Measurements from ENCODE around the gene GALNT9. TPM values are rescaled to one million over a fixed set of nuclear protein-coding genes. Genes with fewer than 3 reads are reported as not detected.

GALNT9 gene
- total RNA-seq, 1 experiment from 2014 or later, result 3.3 TPM

- DNase-seq, result no peak
- H3K27me3 ChIP-seq, result peaks cover 26% of the 10 kb centered on the region
- H3K36me3 ChIP-seq, result no peaks in the 10 kb centered on the region
- H3K4me3 ChIP-seq, result no peak overlapping the region
- peaks cover 18% of the 10 kb centered on the region for H3K9me3 ChIP-seq
Observed at GRCh38 chr12:132338781-132339180, 9.4 kb upstream of the GALNT9 start.

GRCh38 chr12:132338311-132338710 lies 8.9 kb upstream of the GALNT9 start:
- Histone ChIP-seq H3K4me3 (no peak overlapping the region), H3K9me3 (peaks cover 18% of the 10 kb centered on the region), H3K36me3 (no peaks in the 10 kb centered on the region), H3K27me3 (peaks cover 26% of the 10 kb centered on the region)
- no peak for DNase-seq

- peaks cover 18% of the 10 kb centered on the region for H3K9me3 ChIP-seq
- no peaks in the 10 kb centered on the region for H3K36me3 ChIP-seq
- H3K4me3 ChIP-seq, result no peak overlapping the region
- no peak for DNase-seq
- peaks cover 23% of the 10 kb centered on the region for H3K27me3 ChIP-seq
Observed at GRCh38 chr12:132337557-132337956, 8.2 kb upstream of the GALNT9 start.

- Histone ChIP-seq H3K9me3 (peaks cover 18% of the 10 kb centered on the region), H3K36me3 (no peaks in the 10 kb centered on the region), H3K27me3 (peaks cover 31% of the 10 kb centered on the region), H3K4me3 (no peak overlapping the region)
- DNase-seq, result peak; percentile 71
Observed at GRCh38 chr12:132336451-132337413, 7.3 kb upstream of the GALNT9 start.

GRCh38 chr12:132335179-132335756 lies 5.9 kb upstream of the GALNT9 start:
- Histone ChIP-seq H3K9me3 (peaks cover 18% of the 10 kb centered on the region), H3K27me3 (peaks cover 45% of the 10 kb centered on the region), H3K4me3 (no peak overlapping the region), H3K36me3 (no peaks in the 10 kb centered on the region)
- DNase-seq, result no peak

- Histone ChIP-seq H3K4me3 (no peak overlapping the region), H3K27me3 (peaks cover 53% of the 10 kb centered on the region), H3K9me3 (peaks cover 18% of the 10 kb centered on the region), H3K36me3 (no peaks in the 10 kb centered on the region)
- DNase-seq, result no peak
Observed at GRCh38 chr12:132333766-132334165, 4.4 kb upstream of the GALNT9 start.

GRCh38 chr12:132333273-132333672 lies 3.9 kb upstream of the GALNT9 start:
- DNase-seq, result no peak
- Histone ChIP-seq H3K9me3 (peaks cover 18% of the 10 kb centered on the region), H3K4me3 (no peak overlapping the region), H3K27me3 (peaks cover 52% of the 10 kb centered on the region), H3K36me3 (no peaks in the 10 kb centered on the region)

GRCh38 chr12:132330549-132330881 lies 1.1 kb upstream of the GALNT9 start:
- DNase-seq, result no peak
- Histone ChIP-seq H3K4me3 (no peak overlapping the region), H3K27me3 (peaks cover 48% of the 10 kb centered on the region), H3K36me3 (no peaks in the 10 kb centered on the region), H3K9me3 (peaks cover 4% of the 10 kb centered on the region)

GRCh38 chr12:132329720-132330548 lies 545 bp upstream of the GALNT9 start:
- H3K9me3 ChIP-seq, result peaks cover 4% of the 10 kb centered on the region
- peaks cover 48% of the 10 kb centered on the region for H3K27me3 ChIP-seq
- DNase-seq, result no peak
- H3K4me3 ChIP-seq, result no peak overlapping the region
- H3K36me3 ChIP-seq, result no peaks in the 10 kb centered on the region

- peaks cover 35% of the 10 kb centered on the region for H3K27me3 ChIP-seq
- no peak for DNase-seq
- peaks cover 4% of the 10 kb centered on the region for H3K9me3 ChIP-seq
- peak overlapping the region; percentile 31 for H3K4me3 ChIP-seq
- no peaks in the 10 kb centered on the region for H3K36me3 ChIP-seq
Observed at GRCh38 chr12:132328282-132329029, 933 bp downstream of the GALNT9 start.

GRCh38 chr12:132327336-132328171 lies 1.8 kb downstream of the GALNT9 start:
- no peaks in the 10 kb centered on the region for H3K36me3 ChIP-seq
- H3K4me3 ChIP-seq, result peak overlapping the region; percentile 31
- peaks cover 4% of the 10 kb centered on the region for H3K9me3 ChIP-seq
- peak; percentile 97 for DNase-seq
- peaks cover 31% of the 10 kb centered on the region for H3K27me3 ChIP-seq

GRCh38 chr12:132326646-132327045 lies 2.7 kb downstream of the GALNT9 start:
- no peak for DNase-seq
- Histone ChIP-seq H3K4me3 (no peak overlapping the region), H3K9me3 (peaks cover 4% of the 10 kb centered on the region), H3K27me3 (peaks cover 22% of the 10 kb centered on the region), H3K36me3 (no peaks in the 10 kb centered on the region)

GRCh38 chr12:132325733-132326130 lies 3.7 kb downstream of the GALNT9 start:
- DNase-seq, result no peak
- H3K4me3 ChIP-seq, result no peak overlapping the region
- no peaks in the 10 kb centered on the region for H3K36me3 ChIP-seq
- peaks cover 4% of the 10 kb centered on the region for H3K9me3 ChIP-seq
- peaks cover 13% of the 10 kb centered on the region for H3K27me3 ChIP-seq

GRCh38 chr12:132324841-132325732 lies 4.3 kb downstream of the GALNT9 start:
- Histone ChIP-seq H3K9me3 (peaks cover 4% of the 10 kb centered on the region), H3K27me3 (peaks cover 7% of the 10 kb centered on the region; the same call in 1 of the 2 replicates), H3K36me3 (no peaks in the 10 kb centered on the region), H3K4me3 (no peak overlapping the region)
- DNase-seq, result no peak

- peaks cover 3% of the 10 kb centered on the region; the same call in 1 of the 2 replicates for H3K27me3 ChIP-seq
- H3K36me3 ChIP-seq, result no peaks in the 10 kb centered on the region
- H3K4me3 ChIP-seq, result no peak overlapping the region
- no peak for DNase-seq
- H3K9me3 ChIP-seq, result peaks cover 4% of the 10 kb centered on the region
Observed at GRCh38 chr12:132324173-132324572, 5.2 kb downstream of the GALNT9 start.

Measured in MG63 (cell line).